Measurements from ENCODE around the gene MUC2.

Gene MUC2

GRCh38 chr11:1074244-1075221 is at the start of gene MUC2:
MUC2 (plus strand) TSS chr11:1074874.
- no peak for DNase-seq

GRCh38 chr11:1025410-1026162 is 49.1 kb upstream of the MUC2 start:
- no peak for DNase-seq

- no peak for DNase-seq
Measured at GRCh38 chr11:1026163-1026450, 48.6 kb upstream of the MUC2 start.

GRCh38 chr11:1026641-1027482 is 47.8 kb upstream of the MUC2 start:
- no peak for DNase-seq

- no peak for DNase-seq
Measured at GRCh38 chr11:1027483-1028290, 47.0 kb upstream of the MUC2 start.

GRCh38 chr11:1028291-1028540 is 46.5 kb upstream of the MUC2 start:
- no peak for DNase-seq

GRCh38 chr11:1028616-1029015 is 46.1 kb upstream of the MUC2 start:
- DNase-seq: no peak

- no peak for DNase-seq
Measured at GRCh38 chr11:1029051-1029450, 45.6 kb upstream of the MUC2 start.

GRCh38 chr11:1029654-1030053 is 45.0 kb upstream of the MUC2 start:
- no peak for DNase-seq

- DNase-seq: no peak
Measured at GRCh38 chr11:1030086-1030485, 44.6 kb upstream of the MUC2 start.

GRCh38 chr11:1030556-1030955 is 44.1 kb upstream of the MUC2 start:
- no peak for DNase-seq

GRCh38 chr11:1031121-1031899 is 43.4 kb upstream of the MUC2 start:
- no peak for DNase-seq

- no peak for DNase-seq
Measured at GRCh38 chr11:1032310-1032891, 42.3 kb upstream of the MUC2 start.

- DNase-seq: no peak
Measured at GRCh38 chr11:1033016-1033798, 41.5 kb upstream of the MUC2 start.

GRCh38 chr11:1034001-1034400 is 40.7 kb upstream of the MUC2 start:
- no peak for DNase-seq

- no peak for DNase-seq
Measured at GRCh38 chr11:1034456-1035295, 40.0 kb upstream of the MUC2 start.

- no peak for DNase-seq
Measured at GRCh38 chr11:1035577-1036283, 38.9 kb upstream of the MUC2 start.

- DNase-seq: no peak
Measured at GRCh38 chr11:1036303-1036923, 38.3 kb upstream of the MUC2 start, which contains the start of gene MUC6. MUC6 (minus strand) TSS chr11:1036718; CDS start chr11:1036655, 63 bp downstream.
